GM23338 (cell line): ENCODE results near the gene NCL. TPM values are rescaled to one million over a fixed set of nuclear protein-coding genes. Genes with fewer than 3 reads are reported as not detected.

Experiments used
- ATAC-seq: fragments of 200-7000 bp; cut with Tn5 transposase; 3 replicates; pipeline ENCODE4 v1.9.1; 2020
- DNase-seq: peaks from one replicate; pipeline ENCODE4 v3.0.0-alpha.2; 2015; ENCODE audit warnings: low spot score
- H2AFZ ChIP-seq: fragments of 200-600 bp; sonication (generic); 2 replicates; pipeline ENCODE4 v1.8.0; 2016; ENCODE audit warnings: antibody characterized with exemption, mild to moderate bottlenecking, moderate library complexity
- H3F3A ChIP-seq: fragments of 200-600 bp; sonication (generic); replicated peaks from 2 replicates; pipeline ENCODE4 v1.8.0; 2017; ENCODE audit warnings: antibody characterized with exemption, mixed run types, low read depth
- H3K27ac ChIP-seq: fragments of 200-600 bp; sonication (generic); 2 replicates; pipeline ENCODE4 v1.6.1; 2016; ENCODE audit warnings: low read depth
- H3K27me3 ChIP-seq: fragments of 200-600 bp; sonication (generic); 2 replicates; pipeline ENCODE4 v1.8.0; 2016; ENCODE audit warnings: mild to moderate bottlenecking, mixed run types, moderate library complexity; ENCODE audit not compliant: insufficient read depth
- H3K36me3 ChIP-seq: fragments of 200-600 bp; sonication (generic); 2 replicates; pipeline ENCODE4 v1.8.0; 2016; ENCODE audit warnings: mild to moderate bottlenecking; ENCODE audit not compliant: insufficient read depth
- H3K4me1 ChIP-seq: fragments of 200-600 bp; sonication (generic); 2 replicates; pipeline ENCODE4 v1.8.0; 2016; ENCODE audit warnings: mild to moderate bottlenecking, moderate library complexity; ENCODE audit not compliant: insufficient read depth
- H3K4me2 ChIP-seq: fragments of 200-600 bp; sonication (generic); 2 replicates; pipeline ENCODE4 v1.7.1; 2017; ENCODE audit warnings: mixed run types
- H3K4me3 ChIP-seq: fragments of 200-600 bp; sonication (generic); 2 replicates; pipeline ENCODE4 v1.6.1; 2016; ENCODE audit warnings: mixed run types
- H3K79me2 ChIP-seq: fragments of 200-600 bp; sonication (generic); replicated peaks from 2 replicates; pipeline ENCODE4 v1.8.0; 2017; ENCODE audit warnings: mild to moderate bottlenecking; ENCODE audit not compliant: insufficient read depth
- H3K9me2 ChIP-seq: fragments of 200-600 bp; sonication (generic); 2 replicates; pipeline ENCODE4 v1.8.0; 2017; ENCODE audit not compliant: insufficient read depth
- H4K20me1 ChIP-seq: fragments of 200-600 bp; sonication (generic); replicated peaks from 2 replicates; pipeline ENCODE4 v1.8.0; 2017; ENCODE audit warnings: mild to moderate bottlenecking; ENCODE audit not compliant: insufficient read depth
- H3K27ac Mint-ChIP-seq: 2 replicates; pipeline ENCODE4 v1.8.0; 2020; ENCODE audit warnings: inconsistent platforms, mild to moderate bottlenecking, moderate library complexity, mixed read lengths
- H3K27me3 Mint-ChIP-seq: 3 replicates; pipeline ENCODE4 v1.8.0; 2022; ENCODE audit warnings: low read depth, mild to moderate bottlenecking, moderate library complexity, mixed read lengths, inconsistent platforms; ENCODE audit not compliant: insufficient read depth, poor library complexity
- H3K36me3 Mint-ChIP-seq: 3 replicates; pipeline ENCODE4 v1.8.0; 2021; ENCODE audit warnings: low read depth, mild to moderate bottlenecking, inconsistent platforms, moderate library complexity, mixed read lengths
- H3K4me1 Mint-ChIP-seq: 3 replicates; pipeline ENCODE4 v1.8.0; 2020; ENCODE audit warnings: mild to moderate bottlenecking, inconsistent platforms, mixed read lengths
- H3K4me3 Mint-ChIP-seq: 3 replicates; pipeline ENCODE4 v1.8.0; 2021; ENCODE audit warnings: moderate library complexity, mild to moderate bottlenecking, inconsistent platforms, mixed read lengths
- H3K9me3 Mint-ChIP-seq: 3 replicates; pipeline ENCODE4 v1.8.0; 2020; ENCODE audit warnings: moderate library complexity, mild to moderate bottlenecking, inconsistent platforms, mixed read lengths
- CREB1 ChIP-seq: fragments of 250-450 bp; sonication (Bioruptor Pico); IDR thresholded peaks from 2 replicates; pipeline ENCODE4 v1.5.0; 2020; ENCODE audit warnings: low read depth, mild to moderate bottlenecking, moderate library complexity
- CTCF ChIP-seq, 2 experiments: fragments of 200-600 bp in 1 of 2; sonication (generic) in 1 of 2; conservative IDR thresholded peaks; 2 replicates each; pipeline versions ENCODE4 v1.5.1 to v1.6.1; 2016 to 2017; ENCODE audit warnings: antibody characterized with exemption in 2 of 2, low read depth in 2 of 2, mild to moderate bottlenecking in 2 of 2, moderate library complexity in 1 of 2
- ETS1 ChIP-seq: IDR thresholded peaks from 2 replicates; pipeline ENCODE4 v1.6.1; 2016; ENCODE audit warnings: antibody characterized with exemption
- EZH2 ChIP-seq: fragments of 200-600 bp; sonication (generic); IDR thresholded peaks from one replicate; pipeline ENCODE4 v1.8.0; 2017; ENCODE audit warnings: antibody characterized with exemption, mild to moderate bottlenecking, low read depth; ENCODE audit not compliant: unreplicated experiment
- EZH2phosphoT487 ChIP-seq: fragments of 200-600 bp; sonication (generic); IDR thresholded peaks from one replicate; pipeline ENCODE4 v1.8.1; 2018; ENCODE audit warnings: antibody characterized with exemption; ENCODE audit not compliant: unreplicated experiment
- JUNB ChIP-seq: IDR thresholded peaks from one replicate; pipeline ENCODE4 v1.6.1; 2016; ENCODE audit warnings: antibody characterized with exemption; ENCODE audit not compliant: unreplicated experiment
- NANOG ChIP-seq: IDR thresholded peaks from 2 replicates; pipeline ENCODE4 v1.6.1; 2016; ENCODE audit warnings: antibody characterized with exemption, borderline replicate concordance
- POLR2AphosphoS5 ChIP-seq: IDR thresholded peaks from 2 replicates; pipeline ENCODE4 v1.6.1; 2016; ENCODE audit warnings: antibody characterized with exemption, low read depth
- REST ChIP-seq: IDR thresholded peaks from one replicate; pipeline ENCODE4 v1.6.1; 2018; ENCODE audit warnings: antibody characterized with exemption; ENCODE audit not compliant: unreplicated experiment
- STAT1 ChIP-seq: IDR thresholded peaks from one replicate; pipeline ENCODE4 v1.6.1; 2016; ENCODE audit warnings: antibody characterized with exemption; ENCODE audit not compliant: unreplicated experiment
- ZNF114 ChIP-seq: fragments of 250-450 bp; sonication (Bioruptor Pico); IDR thresholded peaks from 2 replicates; pipeline ENCODE4 v1.5.0; 2020; ENCODE audit warnings: mild to moderate bottlenecking, moderate library complexity
- ZNF331 ChIP-seq: fragments of 250-450 bp; sonication (Bioruptor Pico); IDR thresholded peaks from 2 replicates; pipeline ENCODE4 v1.5.0; 2020; ENCODE audit warnings: low read depth, mild to moderate bottlenecking, moderate library complexity
- ZNF462 ChIP-seq: fragments of 250-450 bp; sonication (Bioruptor Pico); IDR thresholded peaks from 2 replicates; pipeline ENCODE4 v1.5.0; 2020; ENCODE audit warnings: mild to moderate bottlenecking, moderate library complexity
- polyA plus RNA-seq: library from polyadenylated mRNA; unstranded; fragments of >200 nt; fragmentation: Nextera tagmentation; extraction: Ambion mirVana; gene quantifications from 2 replicates; pipeline ENCODE4 v1.2.1, GENCODE V29; 2016
- total RNA-seq: library from RNA; depleted of rRNA; stranded (reverse); fragments of >200 nt; shearing (Covaris generic); gene quantifications from 2 replicates; pipeline ENCODE4 v1.2.3, GENCODE V29; 2014

NCL gene
- total and polyA plus RNA-seq, 2 experiments from 2014 or later, result 678 to 2,269 TPM

GRCh38 chr2:231415029-231415428 is 49.3 kb downstream of the NCL start:
- peaks cover 7% of the 10 kb centered on the region for H3K9me3 Mint-ChIP-seq
- Histone ChIP-seq H2AFZ (no peak overlapping the region), H4K20me1 (no peaks in the 10 kb centered on the region), H3K27ac (no peak overlapping the region), H3K79me2 (no peaks in the 10 kb centered on the region), H3K9me2 (no peaks in the 10 kb centered on the region), H3K4me3 (no peak overlapping the region), H3K4me2 (no peak overlapping the region), H3K27me3 (no peaks in the 10 kb centered on the region), H3K36me3 (no peaks in the 10 kb centered on the region), H3K4me1 (peaks cover 30% of the 10 kb centered on the region), H3F3A (peaks cover 10% of the 10 kb centered on the region; the same call in 1 of the 2 replicates)
- peaks cover 39% of the 10 kb centered on the region for H3K4me1 Mint-ChIP-seq
- no peak for TF ChIP-seq ETS1
- no peak for TF ChIP-seq NANOG
- TF ChIP-seq JUNB, result no peak
- no peak for TF ChIP-seq CREB1 (CRISPR knock-in tag)
- no peak for TF ChIP-seq EZH2
- no peak for TF ChIP-seq CTCF (conservative IDR thresholded peaks at IDR 0.05; ENCODE audit: low read depth in 2 of 2)
- TF ChIP-seq REST, result no peak
- no peak for TF ChIP-seq STAT1
- no peak for TF ChIP-seq EZH2phosphoT487
- no peak for TF ChIP-seq ZNF331 (CRISPR knock-in tag)
- no peak for TF ChIP-seq POLR2AphosphoS5
- TF ChIP-seq ZNF462, result no peak
- no peak for TF ChIP-seq ZNF114 (CRISPR knock-in tag)
- H3K36me3 Mint-ChIP-seq, result peaks cover 13% of the 10 kb centered on the region
- peaks cover 13% of the 10 kb centered on the region for H3K27me3 Mint-ChIP-seq
- H3K4me3 Mint-ChIP-seq, result no peak overlapping the region
- ATAC-seq (no peak), DNase-seq (peak; percentile 0)
- no peak overlapping the region for H3K27ac Mint-ChIP-seq
